GM12874 (cell line): Measurements from ENCODE around the gene GDPD4.

ENCODE experiments used
- TF ChIP-seq, protein P1 (sequence below): IDR thresholded peaks from 2 replicates; pipeline ENCODE4 v1.5.1; 2011; ENCODE audit warnings: low read depth, mild to moderate bottlenecking, control low read depth, low read length, moderate library complexity; ENCODE audit not compliant: insufficient read depth

GDPD4 gene

DNA sequence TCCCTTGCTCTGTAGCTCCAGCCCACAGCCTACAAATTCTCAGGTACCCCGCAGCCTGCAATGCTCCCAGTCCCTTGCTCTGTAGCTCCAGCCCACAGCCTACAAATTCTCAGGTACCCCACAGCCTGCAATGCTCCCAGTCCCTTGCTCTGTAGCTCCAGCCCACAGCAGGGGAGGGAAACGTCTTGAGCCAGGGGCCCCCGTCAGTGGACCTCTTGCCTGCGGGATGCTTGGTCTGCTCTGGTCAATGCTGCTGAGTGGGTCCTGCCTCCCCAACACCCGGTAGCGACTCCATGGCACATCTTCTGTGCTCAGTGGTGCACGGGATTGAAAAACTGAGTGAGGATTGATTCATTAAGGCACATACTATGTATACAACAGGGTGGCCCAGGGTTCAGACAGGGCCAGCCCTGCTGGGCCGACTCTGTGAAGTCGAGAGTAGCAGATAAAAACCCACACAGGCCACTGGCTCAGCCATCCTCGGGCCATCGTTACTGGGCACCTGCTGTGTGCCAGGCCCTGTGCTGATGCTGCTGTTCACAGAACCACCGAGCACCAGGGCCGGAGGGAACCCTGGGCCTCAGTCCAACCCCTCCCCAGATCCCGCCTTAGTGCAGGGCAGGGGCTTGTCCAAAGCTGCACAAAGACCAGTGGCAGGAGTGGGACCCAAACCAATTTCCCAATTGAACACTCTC is 103.7 kb downstream of the GDPD4 start:
- TF ChIP-seq, protein P1, sequence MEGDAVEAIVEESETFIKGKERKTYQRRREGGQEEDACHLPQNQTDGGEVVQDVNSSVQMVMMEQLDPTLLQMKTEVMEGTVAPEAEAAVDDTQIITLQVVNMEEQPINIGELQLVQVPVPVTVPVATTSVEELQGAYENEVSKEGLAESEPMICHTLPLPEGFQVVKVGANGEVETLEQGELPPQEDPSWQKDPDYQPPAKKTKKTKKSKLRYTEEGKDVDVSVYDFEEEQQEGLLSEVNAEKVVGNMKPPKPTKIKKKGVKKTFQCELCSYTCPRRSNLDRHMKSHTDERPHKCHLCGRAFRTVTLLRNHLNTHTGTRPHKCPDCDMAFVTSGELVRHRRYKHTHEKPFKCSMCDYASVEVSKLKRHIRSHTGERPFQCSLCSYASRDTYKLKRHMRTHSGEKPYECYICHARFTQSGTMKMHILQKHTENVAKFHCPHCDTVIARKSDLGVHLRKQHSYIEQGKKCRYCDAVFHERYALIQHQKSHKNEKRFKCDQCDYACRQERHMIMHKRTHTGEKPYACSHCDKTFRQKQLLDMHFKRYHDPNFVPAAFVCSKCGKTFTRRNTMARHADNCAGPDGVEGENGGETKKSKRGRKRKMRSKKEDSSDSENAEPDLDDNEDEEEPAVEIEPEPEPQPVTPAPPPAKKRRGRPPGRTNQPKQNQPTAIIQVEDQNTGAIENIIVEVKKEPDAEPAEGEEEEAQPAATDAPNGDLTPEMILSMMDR, result no peak

DNA sequence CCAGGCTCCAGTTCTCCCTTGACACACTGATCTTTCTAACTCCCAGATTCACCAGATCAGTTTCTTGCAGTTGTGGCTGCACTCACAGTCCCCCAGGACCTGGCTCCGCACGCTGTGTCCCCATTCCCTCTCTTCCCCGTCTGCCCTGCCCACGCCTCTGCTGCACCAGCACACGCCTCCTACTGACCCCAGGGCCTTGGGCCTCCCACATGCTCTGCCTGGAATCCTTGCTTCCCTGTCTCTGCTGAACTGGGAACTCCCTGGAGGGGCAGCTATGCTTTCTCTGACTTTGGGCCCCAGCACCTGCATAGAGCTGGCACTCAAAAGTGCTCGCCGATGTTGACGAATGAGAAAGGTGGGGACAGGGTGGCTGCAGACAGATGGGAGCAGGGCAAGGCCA is 104.5 kb downstream of the GDPD4 start:
- TF ChIP-seq, protein P1, result no peak

DNA sequence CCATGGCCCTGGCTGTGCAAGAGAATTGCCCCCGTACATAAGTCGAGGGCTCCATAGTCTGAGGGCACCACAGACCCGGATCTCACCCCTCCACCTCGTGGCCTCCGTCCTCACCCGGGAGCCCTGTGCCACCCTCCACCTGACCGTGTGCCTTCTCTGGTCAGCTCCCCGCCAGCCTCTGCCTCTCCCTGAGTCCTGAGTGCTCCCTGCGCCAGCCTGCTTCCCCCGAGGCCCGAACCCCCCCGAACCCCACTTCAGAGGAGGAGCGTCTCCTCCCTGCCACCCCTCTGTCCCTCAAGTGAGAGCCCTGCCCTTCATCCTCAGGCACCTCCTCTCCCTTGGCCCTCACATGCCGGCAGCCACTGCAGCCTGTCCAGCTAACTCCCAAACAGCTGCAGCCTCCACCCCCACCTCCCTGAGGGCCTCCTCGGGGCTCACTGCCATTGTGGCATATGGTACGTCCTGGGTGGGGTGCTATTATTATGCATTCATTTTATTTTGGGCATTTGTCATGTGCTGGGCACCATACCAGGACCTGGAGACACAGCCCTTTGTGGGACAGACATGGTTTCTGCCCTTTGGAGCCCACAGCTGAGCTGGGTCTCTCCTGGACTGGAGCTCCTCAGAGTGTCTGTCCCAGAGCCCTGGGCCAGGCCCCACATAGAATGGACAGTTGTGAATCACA is 106.3 kb downstream of the GDPD4 start:
- TF ChIP-seq, protein P1, result no peak

DNA sequence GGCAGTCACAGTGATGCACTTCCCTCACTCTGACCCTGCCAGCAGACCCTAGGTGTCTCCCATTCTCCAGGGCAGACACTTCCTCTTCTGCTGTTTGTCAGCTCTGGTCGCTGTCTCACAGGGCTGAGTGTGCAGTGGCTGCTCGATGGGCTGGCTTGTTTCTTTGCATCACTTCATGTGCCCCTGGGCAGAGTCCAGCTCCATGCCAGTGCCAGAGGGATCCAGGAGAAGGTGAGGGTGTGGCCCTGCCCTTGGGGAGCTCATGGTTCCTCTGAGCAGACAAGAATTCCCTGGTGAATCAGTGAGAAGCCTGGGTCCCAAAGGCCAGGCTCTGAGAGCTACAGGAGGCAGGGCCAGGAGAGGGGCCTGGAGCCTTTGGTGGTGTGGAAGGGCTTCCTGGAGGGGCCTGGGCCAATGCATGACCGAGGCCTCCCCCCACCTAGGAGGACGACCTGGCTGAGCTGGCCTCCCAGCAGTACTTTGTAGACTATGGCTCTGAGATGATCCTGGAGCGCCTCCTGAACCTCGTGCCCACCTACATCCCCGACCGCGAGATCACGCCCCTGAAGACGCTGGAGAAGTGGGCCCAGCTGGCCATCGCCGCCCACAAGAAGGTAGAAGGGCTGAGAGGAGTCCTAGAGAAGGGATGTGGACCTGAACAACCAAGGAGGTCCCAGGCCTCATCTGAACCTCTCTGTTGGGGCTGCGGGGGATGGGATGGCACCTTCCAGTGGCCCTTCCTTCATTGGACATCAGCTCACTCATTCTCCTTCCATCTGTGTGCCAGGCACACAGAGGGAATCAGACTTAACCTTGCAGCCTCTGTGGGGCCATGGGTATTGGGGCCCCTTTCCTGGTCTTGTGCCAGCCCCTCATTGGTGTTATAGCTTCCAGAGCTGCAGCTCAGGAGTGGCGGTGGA is 107.3 kb downstream of the GDPD4 start:
- TF ChIP-seq, protein P1, result no peak

DNA sequence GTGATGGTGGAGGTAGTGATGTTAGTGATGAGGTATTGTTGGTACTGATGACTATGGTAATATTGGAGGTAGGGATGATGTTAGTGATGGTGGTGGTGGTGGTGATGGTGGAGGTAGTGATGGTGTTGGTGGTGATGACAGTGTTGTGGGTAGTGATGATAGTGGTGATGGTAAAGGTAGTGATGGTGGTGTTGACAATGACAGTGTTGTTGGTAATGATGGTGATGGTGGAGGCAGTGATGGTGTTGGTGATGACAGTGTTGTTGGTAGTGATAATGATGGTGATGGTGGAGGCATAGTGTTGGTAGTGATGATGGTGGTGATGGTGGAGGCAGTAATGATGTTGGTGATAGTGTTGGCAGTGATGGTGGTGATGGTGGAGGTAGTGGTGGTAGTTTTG is 108.3 kb downstream of the GDPD4 start:
- TF ChIP-seq, protein P1, result no peak

DNA sequence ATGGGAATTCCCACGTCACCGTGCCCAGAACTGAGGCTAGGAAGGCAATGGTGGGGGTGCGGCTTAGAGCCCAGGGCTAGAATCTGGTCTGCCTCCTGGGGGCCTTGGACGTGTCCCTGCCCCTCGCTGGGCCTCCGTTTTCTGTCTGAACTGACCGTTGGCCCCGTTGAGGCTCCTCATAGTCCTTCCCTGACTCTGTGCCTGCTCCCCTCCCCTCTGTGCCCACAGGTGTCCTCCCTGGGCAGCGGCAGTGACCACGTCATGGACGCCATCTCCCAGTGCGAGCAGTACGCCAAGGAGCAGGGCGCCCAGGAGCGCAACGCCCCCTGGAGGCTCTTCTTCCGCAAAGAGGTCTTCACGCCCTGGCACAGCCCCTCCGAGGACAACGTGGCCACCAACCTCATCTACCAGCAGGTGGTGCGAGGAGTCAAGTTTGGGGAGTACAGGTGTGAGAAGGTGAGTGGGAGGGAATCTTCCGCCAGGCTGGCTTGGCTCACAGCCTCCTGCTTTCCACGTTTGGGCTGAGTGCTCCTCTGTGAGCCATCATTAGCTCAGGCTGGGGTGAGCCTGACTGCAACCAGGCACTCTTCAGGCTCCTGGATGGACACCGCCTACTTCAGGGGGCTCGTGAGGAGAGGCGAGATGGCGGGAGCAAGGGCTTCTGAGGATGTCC is 109.5 kb downstream of the GDPD4 start:
- TF ChIP-seq, protein P1, result peak; percentile 55; the same call in 1 of the 2 replicates

DNA sequence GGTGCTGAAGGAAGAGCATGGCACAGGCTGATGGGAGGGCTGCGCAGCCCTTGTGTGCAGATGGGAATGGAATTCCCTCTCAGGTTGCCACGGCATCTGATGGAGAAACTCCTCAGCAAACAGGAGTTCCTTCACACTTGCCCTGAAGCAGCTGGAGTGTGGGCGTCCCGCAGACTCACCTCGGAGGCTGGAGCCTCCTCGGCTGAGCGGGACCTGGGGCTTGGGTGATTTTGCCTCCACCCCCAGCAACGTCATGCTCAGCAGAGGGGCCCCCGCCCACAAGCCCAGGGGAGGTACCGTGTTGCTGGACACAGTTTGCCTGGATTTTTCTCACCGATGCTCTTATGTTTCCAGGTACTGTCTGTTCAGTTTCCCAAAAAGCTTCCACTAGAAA is 110.1 kb downstream of the GDPD4 start:
- TF ChIP-seq, protein P1, result no peak
